ENCODE measurements around the gene ATP6V1C2.

- no peak for TF ChIP-seq CTCF (conservative IDR thresholded peaks at IDR 0.05; ENCODE audit: low read depth in 2 of 2)
- no peak for TF ChIP-seq POLR2AphosphoS5 (IDR thresholded peaks at IDR 0.05; ENCODE audit: low read depth)
- no peak for TF ChIP-seq JUNB (IDR thresholded peaks at IDR 0.05; ENCODE audit: unreplicated experiment)
- TF ChIP-seq EZH2 (IDR thresholded peaks at IDR 0.05; ENCODE audit: low read depth, unreplicated experiment), result no peak
- TF ChIP-seq, protein P1, sequence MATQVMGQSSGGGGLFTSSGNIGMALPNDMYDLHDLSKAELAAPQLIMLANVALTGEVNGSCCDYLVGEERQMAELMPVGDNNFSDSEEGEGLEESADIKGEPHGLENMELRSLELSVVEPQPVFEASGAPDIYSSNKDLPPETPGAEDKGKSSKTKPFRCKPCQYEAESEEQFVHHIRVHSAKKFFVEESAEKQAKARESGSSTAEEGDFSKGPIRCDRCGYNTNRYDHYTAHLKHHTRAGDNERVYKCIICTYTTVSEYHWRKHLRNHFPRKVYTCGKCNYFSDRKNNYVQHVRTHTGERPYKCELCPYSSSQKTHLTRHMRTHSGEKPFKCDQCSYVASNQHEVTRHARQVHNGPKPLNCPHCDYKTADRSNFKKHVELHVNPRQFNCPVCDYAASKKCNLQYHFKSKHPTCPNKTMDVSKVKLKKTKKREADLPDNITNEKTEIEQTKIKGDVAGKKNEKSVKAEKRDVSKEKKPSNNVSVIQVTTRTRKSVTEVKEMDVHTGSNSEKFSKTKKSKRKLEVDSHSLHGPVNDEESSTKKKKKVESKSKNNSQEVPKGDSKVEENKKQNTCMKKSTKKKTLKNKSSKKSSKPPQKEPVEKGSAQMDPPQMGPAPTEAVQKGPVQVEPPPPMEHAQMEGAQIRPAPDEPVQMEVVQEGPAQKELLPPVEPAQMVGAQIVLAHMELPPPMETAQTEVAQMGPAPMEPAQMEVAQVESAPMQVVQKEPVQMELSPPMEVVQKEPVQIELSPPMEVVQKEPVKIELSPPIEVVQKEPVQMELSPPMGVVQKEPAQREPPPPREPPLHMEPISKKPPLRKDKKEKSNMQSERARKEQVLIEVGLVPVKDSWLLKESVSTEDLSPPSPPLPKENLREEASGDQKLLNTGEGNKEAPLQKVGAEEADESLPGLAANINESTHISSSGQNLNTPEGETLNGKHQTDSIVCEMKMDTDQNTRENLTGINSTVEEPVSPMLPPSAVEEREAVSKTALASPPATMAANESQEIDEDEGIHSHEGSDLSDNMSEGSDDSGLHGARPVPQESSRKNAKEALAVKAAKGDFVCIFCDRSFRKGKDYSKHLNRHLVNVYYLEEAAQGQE (IDR thresholded peaks at IDR 0.05; ENCODE audit: unreplicated experiment), result no peak
- TF ChIP-seq, protein P2, sequence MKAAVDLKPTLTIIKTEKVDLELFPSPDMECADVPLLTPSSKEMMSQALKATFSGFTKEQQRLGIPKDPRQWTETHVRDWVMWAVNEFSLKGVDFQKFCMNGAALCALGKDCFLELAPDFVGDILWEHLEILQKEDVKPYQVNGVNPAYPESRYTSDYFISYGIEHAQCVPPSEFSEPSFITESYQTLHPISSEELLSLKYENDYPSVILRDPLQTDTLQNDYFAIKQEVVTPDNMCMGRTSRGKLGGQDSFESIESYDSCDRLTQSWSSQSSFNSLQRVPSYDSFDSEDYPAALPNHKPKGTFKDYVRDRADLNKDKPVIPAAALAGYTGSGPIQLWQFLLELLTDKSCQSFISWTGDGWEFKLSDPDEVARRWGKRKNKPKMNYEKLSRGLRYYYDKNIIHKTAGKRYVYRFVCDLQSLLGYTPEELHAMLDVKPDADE (IDR thresholded peaks at IDR 0.05), result no peak
- TF ChIP-seq EZH2phosphoT487 (IDR thresholded peaks at IDR 0.05; ENCODE audit: unreplicated experiment), result no peak
- no peak for TF ChIP-seq ZNF114 (CRISPR knock-in tag; IDR thresholded peaks at IDR 0.05)
- no peak for TF ChIP-seq STAT1 (IDR thresholded peaks at IDR 0.05; ENCODE audit: unreplicated experiment)
- TF ChIP-seq CREB1 (CRISPR knock-in tag; IDR thresholded peaks at IDR 0.05; ENCODE audit: low read depth), result no peak
- TF ChIP-seq ZNF331 (CRISPR knock-in tag; IDR thresholded peaks at IDR 0.05; ENCODE audit: low read depth), result no peak
Observed at GRCh38 chr2:10717628-10718027, 3.8 kb upstream of the ATP6V1C2 start.
